HG03558 (cell line): Measurements from ENCODE around the gene L3MBTL1.
"Not testable (repeated sequence)": the region's sequence is repeated elsewhere in the genome, so short reads cannot be mapped to it uniquely, and the experiment has no call there.

Experiments used
- ATAC-seq: cut with Tn5 transposase; IDR thresholded peaks from one replicate; pipeline ENCODE4 v1.9.1; 2021; ENCODE audit warnings: moderate number of reproducible peaks; ENCODE audit not compliant: unreplicated experiment; ENCODE audit errors: extremely low read depth

L3MBTL1 gene

DNA sequence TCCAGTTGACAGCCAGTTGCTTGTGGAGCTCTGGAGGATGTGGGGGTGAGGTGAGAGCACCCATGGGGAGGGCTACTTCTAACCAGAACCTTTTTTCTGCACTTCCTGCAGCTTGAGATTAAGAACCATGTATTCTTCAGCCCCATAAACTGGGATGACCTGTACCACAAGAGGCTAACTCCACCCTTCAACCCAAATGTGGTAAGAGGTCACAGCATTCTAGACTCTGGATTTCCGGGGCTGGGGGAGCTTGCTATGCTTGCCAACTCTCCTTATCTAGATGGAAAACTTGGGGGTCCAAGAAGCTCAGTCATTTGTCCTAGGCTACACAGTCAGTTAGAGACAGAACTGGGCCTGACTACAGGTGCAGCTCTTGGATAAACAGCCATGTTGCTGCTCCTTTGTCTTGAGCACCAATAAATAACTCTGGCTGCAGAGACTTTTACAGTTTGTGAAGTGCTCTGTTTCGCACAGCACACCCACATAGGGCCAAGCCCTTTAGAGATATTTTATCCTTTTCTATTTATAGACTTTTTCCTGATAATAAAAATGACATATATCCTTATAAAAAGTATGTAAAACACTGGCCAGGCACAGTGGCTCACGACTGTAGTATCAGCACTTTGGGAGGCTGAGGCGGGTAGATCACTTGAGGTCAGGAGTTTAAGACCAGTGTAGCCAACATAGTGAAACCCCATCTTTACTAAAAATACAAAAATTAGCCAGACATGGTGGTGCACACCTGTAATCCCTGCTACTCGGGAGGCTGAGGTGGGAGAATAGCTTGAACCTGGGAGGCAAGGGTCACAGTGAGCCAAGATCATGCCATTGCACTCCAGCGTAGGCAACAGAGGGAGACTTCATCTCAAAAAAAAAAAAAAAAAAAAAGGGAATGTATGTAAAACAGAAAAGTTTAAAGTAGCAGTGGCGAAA is 72.6 kb downstream of the L3MBTL1 start:
- no peak for ATAC-seq

DNA sequence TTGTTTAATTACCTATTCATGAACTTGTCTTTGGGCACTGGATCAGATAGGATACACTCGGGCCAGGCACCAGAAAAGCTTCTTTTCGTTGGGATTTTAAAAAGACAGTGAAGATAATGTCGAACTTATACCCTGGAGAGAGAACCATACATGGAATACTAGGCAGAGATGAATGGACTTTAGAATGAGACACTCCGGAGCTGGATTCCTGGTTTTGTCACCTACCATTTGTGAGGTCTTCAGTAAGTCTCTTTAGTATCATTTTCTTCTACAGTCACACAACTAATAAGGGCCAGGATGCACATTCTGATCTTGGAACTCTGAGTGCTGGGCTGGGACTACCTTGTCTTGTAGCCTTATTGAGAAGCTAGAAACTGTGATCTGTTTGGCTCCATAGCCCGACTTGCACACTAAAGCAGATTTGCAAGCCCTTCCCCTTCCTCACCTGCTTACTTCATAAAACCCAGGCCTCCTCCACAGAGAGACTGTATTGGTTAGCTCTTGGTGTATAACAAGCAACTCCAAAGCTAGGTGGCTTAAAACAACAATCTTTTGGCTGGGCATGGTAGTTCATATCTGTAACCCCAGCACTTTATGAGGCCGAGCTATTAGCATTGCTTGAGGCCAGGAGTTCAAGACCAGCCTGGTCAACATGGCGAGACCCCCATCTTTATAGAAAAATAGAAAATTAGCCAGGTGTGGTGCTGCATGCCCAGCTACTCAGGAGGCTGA is 75.8 kb downstream of the L3MBTL1 start:
- ATAC-seq: no peak

DNA sequence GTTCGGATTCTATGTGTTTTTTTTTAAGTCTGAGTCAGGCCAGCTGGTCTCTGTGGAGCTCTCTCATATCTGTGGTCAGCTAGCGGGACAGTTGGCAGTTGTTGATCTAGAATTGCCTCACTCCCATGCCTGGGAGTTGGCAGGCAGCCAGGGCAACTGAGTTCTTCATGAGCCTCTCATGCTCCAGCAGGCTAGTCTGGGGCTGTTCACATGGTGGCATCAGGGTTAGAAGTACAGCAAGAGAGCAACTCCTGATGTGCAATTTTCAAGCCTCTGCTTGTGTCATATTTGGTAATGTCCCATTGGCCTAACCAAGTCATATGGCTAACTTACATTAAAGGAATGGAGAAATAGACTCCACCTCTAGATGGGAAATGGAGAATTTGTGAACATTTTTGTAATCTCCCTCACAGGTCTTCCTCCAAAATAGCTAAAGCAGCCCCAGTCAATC is 76.5 kb downstream of the L3MBTL1 start:
- no peak for ATAC-seq

DNA sequence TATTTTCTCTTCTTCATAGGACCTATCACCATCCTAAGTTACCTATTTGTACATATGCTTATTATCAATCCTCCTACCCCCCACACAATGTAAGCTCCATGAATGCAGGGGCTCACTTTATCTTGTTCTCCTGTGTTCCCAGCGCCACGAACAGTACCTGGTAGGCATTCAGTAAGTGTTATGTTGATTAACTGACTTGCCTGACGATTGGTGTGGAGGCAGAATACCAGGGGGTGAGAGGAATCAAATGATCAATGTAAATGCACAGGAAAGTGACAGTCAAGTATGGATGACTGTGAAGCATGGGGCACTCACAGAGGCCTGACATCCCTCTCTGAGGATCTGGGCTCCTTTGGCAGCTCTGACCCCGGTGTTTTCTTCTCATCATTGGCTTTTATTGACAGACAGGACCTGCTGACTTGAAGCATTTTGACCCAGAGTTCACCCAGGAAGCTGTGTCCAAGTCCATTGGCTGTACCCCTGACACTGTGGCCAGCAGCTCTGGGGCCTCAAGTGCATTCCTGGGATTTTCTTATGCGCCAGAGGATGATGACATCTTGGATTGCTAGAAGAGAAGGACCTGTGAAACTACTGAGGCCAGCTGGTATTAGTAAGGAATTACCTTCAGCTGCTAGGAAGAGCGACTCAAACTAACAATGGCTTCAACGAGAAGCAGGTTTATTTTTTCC is 77.1 kb downstream of the L3MBTL1 start:
- no peak for ATAC-seq

DNA sequence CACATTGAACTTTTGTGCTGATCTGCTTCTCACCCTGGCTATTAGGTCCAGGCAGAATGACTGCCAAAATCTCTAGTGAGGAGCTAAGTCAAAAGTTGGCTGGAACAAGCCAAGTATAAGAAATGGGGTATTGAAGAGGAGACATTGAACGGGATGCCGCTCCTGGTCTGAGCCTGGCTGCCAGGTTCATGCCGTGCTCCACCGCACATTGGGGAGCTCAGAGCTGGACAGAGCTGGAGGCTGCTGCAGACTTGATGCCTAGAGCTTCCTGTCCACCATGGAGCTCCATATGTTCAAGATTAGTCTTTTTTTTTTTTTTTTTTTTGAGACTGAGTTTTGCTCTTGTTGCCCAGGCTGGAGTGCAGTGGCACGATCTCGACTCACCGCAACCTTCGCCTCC is 79.1 kb downstream of the L3MBTL1 start:
- no peak for ATAC-seq

DNA sequence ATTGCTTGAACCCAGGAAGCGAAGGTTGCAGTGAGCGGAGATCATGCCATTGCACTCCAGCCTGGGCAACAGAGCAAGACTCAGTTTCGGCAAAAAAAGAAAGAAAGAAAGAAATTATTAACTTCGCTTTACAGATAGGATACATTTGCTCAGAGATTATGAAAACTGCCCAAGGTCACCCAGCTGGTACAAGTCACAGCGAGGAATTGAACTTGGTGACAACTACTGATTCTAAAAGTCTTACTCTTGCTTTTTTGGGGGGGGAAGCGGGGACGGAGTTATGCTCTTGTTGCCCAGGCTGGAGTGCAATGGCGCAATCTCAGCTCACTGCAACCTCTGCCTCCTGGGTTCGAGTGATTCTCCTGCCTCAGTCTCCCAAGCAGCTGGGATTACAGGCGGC is 81.0 kb downstream of the L3MBTL1 start:
- not testable (repeated sequence) for ATAC-seq

DNA sequence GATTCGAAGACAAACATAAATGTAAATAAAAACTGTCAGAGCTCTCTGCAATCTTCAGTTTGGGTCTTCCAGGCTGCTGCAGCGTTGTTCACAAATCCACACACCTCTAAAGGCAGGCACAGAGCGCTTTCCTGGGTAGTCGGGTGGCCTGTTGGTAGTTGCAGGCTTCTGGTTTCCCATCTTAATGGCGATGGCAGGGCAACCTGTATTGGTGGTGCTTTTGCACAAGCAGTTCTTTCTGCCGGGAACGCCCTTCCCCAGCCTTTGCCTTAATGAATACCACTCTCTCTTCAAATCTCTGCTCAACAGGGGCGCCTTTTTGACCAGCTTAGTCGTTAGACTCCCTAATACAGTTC is 82.5 kb downstream of the L3MBTL1 start:
- no peak for ATAC-seq

DNA sequence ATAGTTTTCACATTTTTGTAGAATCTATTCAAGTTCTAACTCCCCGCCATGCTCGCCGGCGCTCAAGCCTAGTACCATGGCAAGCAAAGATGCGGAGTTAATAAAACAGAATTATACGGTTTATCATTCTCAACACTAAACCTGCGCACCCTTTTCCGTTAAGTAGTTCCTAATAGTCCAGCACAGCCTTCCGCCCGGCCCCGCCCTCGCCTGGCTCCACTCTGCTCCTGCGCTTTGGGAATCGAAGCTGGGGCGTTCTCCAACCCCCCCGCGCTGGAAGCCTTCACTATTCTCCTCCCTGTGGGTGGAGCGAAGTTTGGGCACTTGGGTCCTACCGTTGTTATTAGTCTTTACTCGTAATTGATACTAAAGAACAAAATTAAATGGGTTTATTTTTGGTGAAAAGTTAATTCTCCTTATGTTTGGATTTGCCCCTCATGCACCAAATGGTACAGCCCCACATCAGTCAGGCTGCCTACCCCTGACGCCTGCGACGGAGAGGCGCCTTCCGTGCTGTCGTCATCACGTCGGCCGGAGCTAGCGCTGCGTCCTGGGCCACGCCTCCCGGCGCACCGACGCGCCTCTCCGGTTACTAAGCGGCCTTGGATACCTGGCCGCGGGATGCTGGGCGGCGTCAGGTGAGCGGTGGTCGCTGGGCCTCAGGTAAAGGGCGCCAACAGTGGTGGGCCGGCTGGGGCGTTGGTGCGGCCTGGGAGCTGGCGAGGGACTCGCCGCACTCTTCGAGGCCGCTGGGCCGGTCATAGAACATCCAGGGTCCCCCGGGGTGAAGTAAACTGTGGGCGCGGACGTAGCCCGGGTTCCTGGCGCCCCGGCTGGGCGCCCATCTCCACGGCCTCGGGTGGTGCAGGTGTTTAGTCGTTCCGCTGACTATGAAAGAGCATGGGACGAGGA is 83.2 kb downstream of the L3MBTL1 start, which contains the start of gene IFT52:
Gene IFT52 (plus strand): TSS at position 546 of the 912 bp plus-strand sequence. CDS start 3,762 bp downstream, outside the sequence.
- peak; percentile 96 for ATAC-seq
